ENCODE results near the gene B4GALT1. TPM values are rescaled to one million over a fixed set of nuclear protein-coding genes. Genes with fewer than 3 reads are reported as not detected.

The B4GALT1 gene
- total RNA-seq, 1 donor from 2014 or later, result 12.1 TPM

DNA sequence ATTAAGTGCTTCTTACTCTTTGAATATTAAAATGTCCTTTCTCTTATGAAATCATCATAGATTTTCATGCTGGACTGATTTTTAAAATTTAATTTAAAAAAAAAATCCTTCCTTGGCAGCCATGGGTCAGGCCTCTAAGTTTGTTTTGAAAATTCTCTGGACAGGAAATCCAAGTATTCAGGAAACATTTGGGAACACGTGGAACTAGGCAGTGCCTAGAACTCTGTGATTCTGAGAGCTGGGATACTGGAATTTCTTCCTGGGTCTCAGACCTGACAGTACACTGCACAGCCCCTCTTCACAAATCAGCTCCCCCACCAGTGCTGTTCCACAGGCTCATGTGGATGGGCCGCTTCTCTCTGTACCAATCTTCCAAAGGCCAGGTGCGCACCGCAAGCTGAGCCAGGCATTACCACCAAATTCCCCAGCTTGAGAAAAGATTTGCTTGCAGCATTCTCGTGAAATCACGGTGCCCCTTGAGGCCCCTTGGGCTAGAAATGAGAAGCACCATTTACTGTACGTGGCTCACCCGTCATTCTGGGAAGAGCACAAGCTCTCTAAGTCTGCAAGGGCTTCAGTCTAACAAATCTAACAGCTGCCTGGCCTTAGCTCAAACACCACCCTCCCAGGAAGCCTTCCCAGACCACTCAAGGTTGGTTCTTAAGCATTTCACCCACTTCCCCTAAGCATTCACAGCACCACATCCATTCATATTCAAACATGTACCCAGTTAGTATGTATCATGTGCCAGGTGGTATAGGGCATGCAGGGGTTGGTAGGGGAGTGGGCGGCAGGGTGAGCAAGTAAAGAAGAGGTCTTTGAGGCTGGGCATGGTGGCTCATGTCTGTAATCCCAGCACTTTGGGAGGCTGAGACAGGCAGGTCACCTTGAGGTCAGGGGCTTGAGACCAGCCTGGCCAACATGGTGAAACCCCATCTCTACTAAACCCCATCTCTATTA is 26.5 kb downstream of the B4GALT1 start:
- DNase-seq (ENCODE audit: low read depth in 2 of 2), result peak in 1 of 2 donors; percentile 48

DNA sequence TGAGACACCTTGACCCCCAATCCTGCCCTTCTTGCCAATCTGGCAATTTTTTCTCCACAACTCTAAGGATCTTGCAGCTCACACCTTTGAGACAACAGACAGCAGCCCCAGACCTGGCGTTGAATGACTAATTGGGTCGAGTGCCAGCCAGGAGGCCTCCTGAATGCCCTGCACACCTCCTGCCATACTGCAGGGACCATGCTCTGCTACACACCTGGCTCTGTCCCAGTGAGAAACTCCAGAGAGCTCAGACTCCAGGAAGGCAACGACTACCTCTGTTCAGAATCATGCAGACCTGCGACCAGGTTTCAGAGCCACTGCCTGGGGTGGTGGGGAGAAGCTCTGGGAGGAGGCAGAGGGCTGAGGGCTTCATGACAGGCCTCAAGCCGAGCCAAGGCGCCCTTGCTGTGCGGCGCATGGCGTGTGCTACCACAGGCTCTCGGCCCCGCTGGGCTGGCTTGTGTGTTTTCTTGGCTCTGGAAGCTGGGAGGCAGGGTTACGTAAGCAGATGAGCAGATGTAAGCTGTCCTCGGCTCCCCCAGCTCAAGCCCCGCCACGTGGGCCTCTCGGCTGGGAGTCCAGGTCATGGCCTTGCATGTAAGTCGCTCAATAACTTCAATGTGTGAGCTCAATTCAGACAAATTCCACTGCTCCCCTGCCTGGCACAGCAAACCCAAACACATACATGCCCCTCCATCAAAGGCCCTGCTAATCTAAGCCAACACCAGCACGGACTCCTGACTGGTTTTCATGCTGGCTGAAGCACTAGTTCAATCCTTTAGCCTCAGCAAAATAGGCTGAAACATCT is 27.5 kb downstream of the B4GALT1 start:
- DNase-seq (ENCODE audit: low read depth in 2 of 2), result peak in 1 of 2 donors; percentile 39

DNA sequence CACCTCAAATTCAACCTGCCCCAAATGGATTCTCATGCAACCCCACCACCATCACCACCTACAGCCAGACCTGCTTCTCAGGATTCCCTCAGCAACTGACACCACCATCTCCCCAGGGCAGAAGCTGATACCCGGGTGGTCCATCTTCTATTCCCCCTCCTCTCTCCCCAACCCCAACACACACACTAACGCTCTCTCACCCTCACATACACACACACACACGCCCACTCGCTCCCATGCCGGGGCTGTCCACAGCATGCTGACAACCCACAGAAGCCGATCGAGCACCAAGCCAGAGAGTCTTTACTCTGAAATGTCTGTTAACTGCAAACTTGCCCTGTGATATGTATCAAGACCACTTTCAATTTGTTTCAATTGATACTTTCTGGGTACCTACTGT is 28.4 kb downstream of the B4GALT1 start:
- DNase-seq (ENCODE audit: low read depth in 2 of 2), result no peak

DNA sequence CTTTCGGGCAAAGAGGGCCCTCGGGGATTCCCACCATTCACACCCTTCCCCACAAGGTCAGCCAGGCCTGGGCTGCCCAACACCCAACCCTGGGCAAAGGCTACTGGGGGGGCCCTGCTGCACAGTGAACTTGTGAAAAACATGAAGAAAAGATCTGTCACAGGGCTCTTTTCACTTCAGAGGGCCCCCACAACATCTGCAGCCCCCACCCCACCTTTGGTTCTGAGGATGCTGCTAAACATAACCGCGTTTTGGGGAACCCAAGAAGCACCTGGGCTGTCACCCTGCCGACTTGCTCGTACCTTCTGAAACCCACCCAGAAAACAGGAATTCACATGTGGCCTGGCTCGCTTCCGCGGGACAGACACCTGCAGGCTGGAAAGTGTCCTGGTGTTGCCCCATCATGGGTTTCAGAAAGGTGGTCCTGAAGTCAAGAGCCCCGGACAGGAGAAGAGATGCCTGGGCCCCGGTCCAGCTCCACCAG is 29.3 kb downstream of the B4GALT1 start:
- DNase-seq (ENCODE audit: low read depth in 2 of 2), result no peak

DNA sequence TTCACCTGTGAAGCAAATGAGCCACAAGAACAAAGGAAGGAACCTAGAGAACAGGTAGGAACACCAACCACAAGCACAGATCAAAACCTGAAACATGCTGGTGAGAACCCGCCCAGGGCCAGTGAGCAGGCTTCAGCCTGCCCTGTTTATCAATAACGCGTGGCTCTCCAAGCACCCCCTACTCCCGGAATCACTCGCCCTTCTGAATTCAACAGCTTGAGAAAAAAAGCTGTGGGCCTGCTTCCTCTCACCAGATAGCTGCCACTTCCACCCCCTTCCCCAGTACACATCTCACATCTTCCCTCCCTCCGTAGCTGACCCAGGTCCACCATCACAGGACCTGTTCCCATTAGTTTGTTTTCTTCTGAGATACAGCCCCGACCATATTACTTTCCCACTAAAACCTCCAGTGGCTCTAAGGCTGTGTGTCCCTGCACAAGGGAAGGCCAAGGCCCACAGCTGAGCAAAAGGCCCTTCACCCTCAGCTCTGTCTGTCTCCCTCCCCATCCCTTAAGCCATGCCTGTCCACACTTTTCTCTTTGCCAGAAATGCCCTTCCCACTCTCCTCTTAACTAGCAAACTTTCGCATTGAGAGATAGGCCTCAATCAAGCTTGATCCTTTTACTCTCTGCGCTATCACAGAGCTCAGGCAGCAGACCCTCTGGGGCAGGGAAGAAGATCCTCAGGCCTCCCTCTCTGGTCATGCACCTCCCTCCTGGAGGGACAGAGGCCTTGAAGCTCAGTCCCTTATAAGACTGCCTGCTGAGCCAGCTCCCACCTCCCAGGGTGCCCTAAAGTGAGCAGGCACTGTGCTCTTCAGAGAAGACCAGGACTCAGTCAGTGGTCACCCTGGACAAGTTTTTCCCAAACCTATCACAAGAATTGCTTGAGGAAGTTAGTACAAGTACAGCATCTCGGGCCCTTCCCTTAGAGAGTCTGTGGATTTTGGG is 30.1 kb downstream of the B4GALT1 start:
- no peak for DNase-seq (ENCODE audit: low read depth in 2 of 2)

DNA sequence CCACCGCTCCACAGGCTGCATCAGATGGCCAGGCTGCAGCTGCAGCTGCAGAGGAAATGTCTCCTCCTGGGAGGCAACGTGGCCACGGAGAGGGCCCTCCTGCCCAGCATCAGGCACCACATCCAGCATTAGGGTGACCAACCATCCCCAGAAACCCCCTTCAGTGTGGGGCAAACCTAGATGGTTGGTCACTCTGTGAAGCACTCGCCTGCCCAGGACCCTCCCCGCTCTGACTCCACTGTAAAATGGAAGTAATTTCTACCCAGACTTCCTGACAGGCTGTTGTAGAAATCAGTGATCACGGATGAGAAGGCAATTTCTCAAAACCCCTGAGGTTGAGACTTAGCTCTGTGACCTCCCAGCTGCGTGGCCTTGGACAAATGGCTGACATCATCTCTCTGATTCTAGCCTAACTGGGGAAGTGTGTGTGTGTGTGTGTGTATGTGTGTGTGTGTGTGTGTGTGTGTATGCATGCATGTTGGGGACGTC is 31.6 kb downstream of the B4GALT1 start:
- DNase-seq (ENCODE audit: low read depth in 2 of 2), result no peak

DNA sequence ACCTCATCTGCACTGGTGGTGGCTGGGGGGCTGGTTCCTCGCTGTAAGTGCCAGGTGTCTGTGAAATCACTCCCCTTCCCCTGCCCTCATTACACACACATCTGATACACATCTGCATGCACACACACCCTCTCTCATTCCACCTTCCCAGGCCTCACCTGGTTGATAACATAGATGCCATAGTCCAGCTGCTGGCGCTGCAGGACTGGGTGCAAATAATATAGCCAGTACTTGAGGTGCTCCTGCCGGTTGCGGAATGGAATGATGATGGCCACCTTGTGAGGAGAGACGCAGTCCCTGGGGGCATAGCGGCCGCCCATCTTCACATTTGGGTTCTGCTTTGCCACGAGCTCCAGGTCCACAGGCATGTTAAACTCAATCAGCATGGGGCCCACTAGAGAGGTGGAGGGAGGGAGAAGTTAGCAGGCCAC is 32.1 kb downstream of the B4GALT1 start:
- no peak for DNase-seq (ENCODE audit: low read depth in 2 of 2)

DNA sequence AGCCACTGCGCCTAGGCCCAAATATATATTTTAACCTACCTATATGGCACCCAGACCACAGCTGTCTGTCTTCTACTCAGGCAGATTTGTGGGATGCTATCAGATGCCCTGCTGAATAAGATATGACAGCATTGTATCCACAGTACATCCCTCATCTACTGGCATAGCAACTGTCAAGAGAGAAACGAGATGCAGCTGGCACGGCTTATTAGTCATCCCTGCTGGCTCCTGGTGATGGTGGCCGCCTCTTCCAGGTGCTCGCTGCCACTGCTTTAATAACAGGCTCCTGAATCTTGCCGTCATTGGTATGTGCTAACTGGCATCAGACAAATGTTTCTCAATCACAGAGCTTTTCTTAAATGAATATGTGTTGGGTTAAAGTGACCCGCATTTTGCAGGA is 34.0 kb downstream of the B4GALT1 start:
- no peak for DNase-seq (ENCODE audit: low read depth in 2 of 2)

DNA sequence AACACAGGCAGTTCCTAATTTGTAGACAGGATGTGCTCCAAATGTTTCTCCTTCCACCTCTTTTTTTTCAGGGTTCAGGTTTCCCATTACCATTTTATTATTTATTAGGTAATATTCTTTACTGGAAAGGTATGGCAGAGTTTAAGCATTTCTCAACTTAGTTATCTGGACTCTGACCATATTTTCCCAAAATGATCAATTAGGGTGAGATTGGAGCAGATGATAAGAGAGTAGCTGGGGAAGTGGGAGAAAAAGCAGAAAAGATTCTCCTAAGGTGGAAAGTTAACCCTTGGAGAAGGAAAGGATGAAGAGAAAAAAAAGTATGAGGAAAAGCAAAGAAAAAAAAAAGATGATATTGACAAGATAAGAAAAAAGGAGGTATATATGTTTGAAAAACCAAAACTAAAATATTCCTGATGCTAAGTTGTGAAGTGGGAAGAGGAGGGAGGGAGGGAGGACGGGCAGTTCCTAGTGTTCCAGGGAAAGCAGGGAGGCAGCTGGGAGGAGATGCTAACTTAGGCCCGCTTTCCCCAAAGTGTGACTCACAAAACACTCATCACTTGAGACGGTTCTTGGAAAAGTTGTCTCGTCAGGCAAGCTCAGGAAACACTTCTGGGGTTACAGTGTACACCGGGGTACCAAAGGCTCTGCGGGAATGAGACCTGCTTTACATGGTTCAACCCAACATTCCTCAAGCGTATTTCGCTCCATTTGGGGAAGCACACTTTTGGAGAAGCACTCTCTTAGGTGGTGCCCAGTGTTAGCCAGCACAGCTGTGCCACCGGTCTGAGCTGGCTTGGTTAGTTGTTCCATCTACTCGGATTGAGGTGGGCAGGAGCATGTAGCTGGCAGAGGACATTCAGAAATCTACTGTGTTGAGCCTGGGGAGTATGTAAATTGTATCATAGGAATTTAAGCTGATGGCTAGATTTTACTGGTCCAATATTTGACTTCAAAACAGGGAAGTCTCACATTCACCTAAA is 35.1 kb downstream of the B4GALT1 start:
- peak in 1 of 2 donors; percentile 17 for DNase-seq (ENCODE audit: low read depth in 2 of 2)

DNA sequence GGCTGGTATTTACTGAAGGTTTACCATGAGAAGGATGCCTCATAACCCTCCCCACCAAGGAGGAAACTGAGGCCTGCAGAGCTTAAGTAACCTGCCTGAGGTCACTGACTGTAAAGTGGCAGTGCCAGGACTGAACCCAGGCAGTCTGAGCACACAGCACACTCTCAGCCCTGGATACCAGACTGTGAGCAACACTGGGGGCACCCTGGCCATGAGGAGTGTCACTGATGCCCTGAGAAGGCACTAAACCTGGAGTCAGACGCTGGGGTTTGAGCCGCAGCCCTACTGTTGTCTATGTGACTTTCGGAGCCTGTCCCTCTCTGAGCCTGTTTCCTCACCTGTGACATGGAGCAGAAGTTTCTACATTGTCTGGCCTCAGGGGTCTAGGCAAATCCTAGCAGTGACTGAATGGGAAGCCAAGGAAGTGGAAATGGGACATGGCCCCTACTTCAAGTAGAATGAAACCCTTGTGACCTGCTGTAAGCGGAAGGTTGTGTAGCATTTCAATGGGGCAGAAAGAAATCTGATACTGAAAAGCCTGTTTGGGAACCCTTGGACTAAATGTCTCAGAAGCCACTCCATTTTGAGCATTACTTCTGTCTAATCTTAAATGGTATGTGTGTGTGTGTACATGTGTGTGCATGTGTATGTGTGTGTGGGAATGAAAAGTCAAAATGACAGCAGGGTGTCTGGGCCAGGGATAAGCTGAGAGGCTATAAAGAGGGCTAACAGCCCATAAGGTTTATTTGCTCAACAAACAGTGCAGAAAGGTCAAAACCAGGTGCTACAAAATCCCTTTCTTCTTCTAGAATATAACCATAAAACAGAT is 36.0 kb downstream of the B4GALT1 start:
- DNase-seq (ENCODE audit: low read depth in 2 of 2), result no peak

DNA sequence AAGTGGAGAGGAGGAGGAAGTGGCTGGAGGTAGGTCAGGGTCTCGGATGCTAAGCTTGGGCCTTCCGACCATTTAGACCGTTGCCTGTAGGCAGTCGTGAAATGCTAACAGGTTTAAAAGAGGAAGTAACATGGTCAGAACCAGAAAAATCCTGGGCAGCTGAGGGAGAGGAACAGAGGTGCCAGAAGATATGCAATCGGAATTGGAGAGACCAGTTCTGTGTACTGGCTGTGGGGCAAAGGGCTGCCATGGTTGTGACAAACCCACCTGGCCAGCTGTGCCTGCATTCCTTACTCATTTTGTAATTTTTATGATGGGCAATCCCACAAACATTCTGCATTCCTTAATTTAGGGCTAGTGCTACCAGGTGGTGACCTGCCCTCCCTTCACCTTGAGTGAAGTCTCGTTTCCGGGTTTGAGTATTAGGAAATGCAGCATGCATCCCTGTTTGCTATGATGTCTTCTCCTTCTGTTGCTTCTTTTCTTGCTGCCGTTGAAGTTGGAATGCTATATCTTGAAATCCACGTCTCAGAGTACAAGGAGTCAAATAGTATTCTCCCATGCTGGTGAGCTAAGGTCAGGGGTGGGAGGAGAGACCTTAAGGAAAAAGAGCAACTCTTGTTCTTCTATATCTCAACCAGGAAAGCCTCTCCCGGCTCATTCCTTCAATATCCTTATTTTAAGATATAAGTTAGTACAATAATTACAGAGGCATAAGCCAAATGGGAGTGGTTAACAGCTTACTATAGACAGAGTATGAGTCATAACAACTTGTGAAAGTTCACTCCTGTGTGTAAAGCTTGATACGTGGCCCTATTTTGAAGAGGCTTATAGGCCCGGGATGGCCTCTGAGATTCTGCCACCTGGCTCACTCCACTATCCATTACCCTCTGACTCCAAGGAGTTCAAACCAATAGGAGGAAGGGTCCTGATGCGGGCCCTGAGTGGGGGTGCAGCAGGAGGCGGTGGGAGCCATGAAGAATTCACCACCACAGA is 37.0 kb downstream of the B4GALT1 start:
- DNase-seq (ENCODE audit: low read depth in 2 of 2), result peak in 1 of 2 donors; percentile 46

DNA sequence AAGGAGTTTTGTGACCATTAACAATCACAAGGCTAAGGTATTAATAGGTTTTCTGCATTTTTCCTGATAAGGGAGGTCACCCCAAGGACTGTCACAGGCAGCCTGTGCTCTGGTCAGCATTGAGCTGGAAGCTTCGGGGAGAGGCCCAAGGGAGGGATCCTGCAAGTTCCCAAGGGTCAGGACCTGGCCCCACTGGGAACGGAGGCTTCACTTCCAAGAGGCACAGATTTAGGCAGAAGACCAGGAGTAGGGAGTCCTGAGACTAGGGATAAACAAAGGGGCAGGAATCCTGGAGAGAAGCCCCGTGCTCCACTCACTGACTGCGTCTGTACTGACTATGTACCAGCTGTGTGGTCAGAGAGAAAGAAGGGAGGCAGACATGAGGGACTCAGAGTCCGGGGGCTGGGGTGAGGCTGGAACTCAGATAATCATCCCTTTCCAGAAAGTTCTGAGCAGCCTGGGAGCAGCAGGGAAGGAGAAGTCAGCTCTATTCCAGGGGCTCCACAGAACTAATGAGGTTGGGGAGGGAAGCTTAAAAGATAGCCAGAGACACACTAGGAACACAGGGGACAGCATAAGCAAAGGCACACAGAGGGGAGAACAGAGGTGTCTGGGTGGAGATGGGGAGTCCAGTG is 37.8 kb downstream of the B4GALT1 start:
- no peak for DNase-seq (ENCODE audit: low read depth in 2 of 2)

DNA sequence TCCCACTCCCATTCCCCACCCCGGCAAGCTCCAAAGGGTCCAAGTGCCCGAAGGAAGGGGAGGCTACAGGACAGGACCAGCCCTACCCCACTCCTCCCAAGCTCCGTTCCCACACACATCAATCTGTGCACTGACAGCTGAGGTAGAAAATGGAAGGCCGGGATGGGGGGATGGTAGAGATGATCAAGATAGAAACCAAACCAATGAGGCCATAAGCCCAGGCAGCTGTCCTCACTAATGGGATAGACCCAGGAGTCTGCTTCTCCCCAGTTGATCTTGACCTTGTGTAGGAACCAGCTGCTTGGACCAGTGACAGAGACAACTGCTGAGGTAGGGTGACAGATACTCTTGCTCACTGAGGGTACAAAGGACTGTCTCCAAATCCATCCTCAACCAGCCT is 38.6 kb downstream of the B4GALT1 start:
- DNase-seq (ENCODE audit: low read depth in 2 of 2), result no peak

DNA sequence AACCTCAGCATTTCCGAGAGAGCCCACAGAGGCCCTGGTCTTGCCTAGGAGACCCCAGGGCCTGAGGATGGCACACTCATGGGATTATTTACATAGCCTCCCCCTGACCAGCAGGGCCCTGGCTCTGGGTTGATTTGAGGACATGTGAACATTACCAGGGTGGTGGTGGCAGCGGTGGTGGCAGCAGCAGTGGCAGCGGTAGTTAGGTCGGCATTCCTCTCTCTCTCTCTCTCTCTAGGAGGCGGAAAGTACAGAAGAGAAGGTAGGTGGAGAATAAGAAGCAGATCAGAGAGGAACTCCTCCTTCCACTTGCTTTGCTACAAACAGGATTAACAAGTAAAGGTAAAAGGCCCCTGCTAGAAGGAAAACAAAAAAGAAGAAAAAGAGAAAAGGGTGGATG is 39.3 kb downstream of the B4GALT1 start:
- no peak for DNase-seq (ENCODE audit: low read depth in 2 of 2)

DNA sequence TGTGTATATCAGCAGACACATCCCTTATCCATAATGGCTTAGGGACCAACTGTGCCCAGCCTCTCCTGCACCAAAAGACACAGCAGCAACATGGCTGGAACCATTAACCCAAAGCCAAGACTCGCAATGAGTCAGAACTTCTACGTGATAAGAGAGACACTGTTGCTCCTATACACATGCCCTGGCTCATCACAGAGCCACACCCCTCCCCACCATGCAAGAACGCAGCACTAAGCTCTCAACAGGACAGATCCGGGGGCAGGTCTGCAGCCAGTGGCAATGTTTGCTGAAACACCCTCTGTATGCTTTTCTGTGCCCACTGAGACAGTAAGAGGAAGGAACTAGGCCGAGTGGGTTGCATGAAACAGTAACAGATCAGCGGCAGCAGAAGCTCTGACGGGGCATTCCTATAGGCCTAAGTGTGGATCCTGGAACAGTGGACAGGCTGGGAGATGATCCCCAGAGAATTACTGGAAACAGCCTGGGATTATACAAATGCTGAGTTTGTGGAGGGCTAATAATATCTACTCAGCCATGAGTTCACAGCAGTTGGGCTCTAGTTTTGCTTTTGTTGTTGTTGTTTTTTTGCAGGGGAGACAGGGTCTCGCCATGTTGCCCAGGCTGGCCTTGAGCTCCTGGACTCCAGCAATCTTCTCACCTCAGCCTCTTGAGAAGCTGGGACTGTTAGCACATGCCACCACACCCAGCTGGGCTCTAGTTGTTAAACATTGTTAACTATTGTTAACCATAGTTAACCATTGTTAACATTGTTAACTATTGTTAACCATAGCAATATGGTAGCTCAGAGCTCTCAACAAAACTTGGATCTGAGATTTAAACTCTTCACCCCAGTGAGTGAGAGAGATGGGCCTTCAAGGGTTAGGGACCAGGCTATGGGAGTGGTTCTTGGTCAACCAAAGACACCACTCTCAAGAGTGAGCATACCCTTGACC is 41.0 kb downstream of the B4GALT1 start:
- DNase-seq (ENCODE audit: low read depth in 2 of 2), result no peak

DNA sequence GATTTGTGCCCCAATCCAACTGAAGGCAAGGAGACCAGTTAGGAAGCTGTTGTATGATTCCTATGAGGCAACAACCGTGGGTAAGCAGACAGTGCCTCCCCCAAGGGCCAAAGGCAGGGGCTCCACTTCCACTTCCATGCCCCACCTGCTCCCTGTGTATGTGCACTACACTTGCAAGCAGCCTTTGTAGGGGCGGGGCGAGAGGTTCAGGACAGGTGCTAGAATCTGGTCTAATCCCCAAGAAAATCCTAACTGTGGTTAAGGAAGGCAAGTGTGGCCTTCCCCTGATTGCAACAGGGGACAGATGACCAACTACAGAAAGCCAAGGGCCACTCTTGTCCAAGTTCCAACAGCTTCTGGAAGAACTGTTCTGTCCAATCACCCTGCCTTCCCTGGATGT is 41.7 kb downstream of the B4GALT1 start:
- no peak for DNase-seq (ENCODE audit: low read depth in 2 of 2)

Data from dermis microvascular lymphatic vessel endothelial cell (primary cell).